GM20000 (cell line): ENCODE results near the gene ZNF408.
A peak's percentile ranks its signal among the peaks of the same experiment; 100 is the strongest.
"Not testable (repeated sequence)": the region's sequence is repeated elsewhere in the genome, so short reads cannot be mapped to it uniquely, and the experiment has no call there.

Source experiments
- DNase-seq: peaks from one replicate; pipeline ENCODE4 v3.0.0; 2012; ENCODE audit warnings: low spot score
- CTCF ChIP-seq: IDR thresholded peaks from 2 replicates; pipeline ENCODE4 v1.5.1; 2012; ENCODE audit warnings: mild to moderate bottlenecking, control low read depth; ENCODE audit errors: extremely low read depth, missing control alignments

The ZNF408 gene

GRCh38 chr11:46663277-46663940 is 37.4 kb upstream of the ZNF408 start:
- TF ChIP-seq CTCF: no peak
- no peak for DNase-seq

GRCh38 chr11:46664612-46665011 is 36.2 kb upstream of the ZNF408 start:
- no peak for DNase-seq
- TF ChIP-seq CTCF: no peak

GRCh38 chr11:46665356-46665755 is 35.5 kb upstream of the ZNF408 start:
- no peak for DNase-seq
- TF ChIP-seq CTCF: no peak

- no peak for DNase-seq
- no peak for TF ChIP-seq CTCF
Measured at GRCh38 chr11:46666516-46666915, 34.3 kb upstream of the ZNF408 start.

- no peak for DNase-seq
- TF ChIP-seq CTCF: no peak
Measured at GRCh38 chr11:46667043-46667481, 33.8 kb upstream of the ZNF408 start.

GRCh38 chr11:46668480-46669085 is 32.2 kb upstream of the ZNF408 start:
- no peak for TF ChIP-seq CTCF
- no peak for DNase-seq

- TF ChIP-seq CTCF: peak; percentile 13
- DNase-seq: no peak
Measured at GRCh38 chr11:46669711-46670139, 31.1 kb upstream of the ZNF408 start.

GRCh38 chr11:46670521-46670920 is 30.3 kb upstream of the ZNF408 start:
- not testable (repeated sequence) for DNase-seq
